Measurements from ENCODE around the gene TMEM132D.

GRCh38 chr12:129720618-129721017, 183.2 kb downstream of the TMEM132D start:
- no peak for TF ChIP-seq EZH2 (IDR thresholded peaks at IDR 0.05; ENCODE audit: borderline replicate concordance, insufficient read depth, low read length, poor library complexity, severe bottlenecking)
- TF ChIP-seq CTCF (IDR thresholded peaks at IDR 0.05; ENCODE audit: poor library complexity, severe bottlenecking): no peak

Measured in neural cell (in vitro differentiated cells).